ENCODE measurements around the gene SDK2.

GRCh38 chr17:73652886-73653480 is 8.7 kb upstream of the SDK2 start:
- TF ChIP-seq BHLHE40 (IDR thresholded peaks at IDR 0.05; ENCODE audit: low read depth, low read length): no peak
- no peak for TF ChIP-seq CTCF (IDR thresholded peaks at IDR 0.05)
- TF ChIP-seq MAX (IDR thresholded peaks at IDR 0.05): no peak
- no peak for TF ChIP-seq TP53 (CRISPR knock-in tag; IDR thresholded peaks at IDR 0.05)
- no peak for TF ChIP-seq JUN (IDR thresholded peaks at IDR 0.05)

All from A549 (cell line).